ENCODE measurements around the gene PPM1N. TPM values are rescaled to one million over a fixed set of nuclear protein-coding genes. Genes with fewer than 3 reads are reported as not detected.
A peak's percentile ranks its signal among the peaks of the same experiment; 100 is the strongest.

Gene PPM1N
- total and polyA plus RNA-seq, 12 donors, result 0.33 to 3.7 (median 1.6) TPM; not detected in 2

GRCh38 chr19:45470762-45471081 lies 27.5 kb upstream of the PPM1N start:
- no peak for TF ChIP-seq CTCF (IDR thresholded peaks at IDR 0.05)
- TF ChIP-seq POLR2A (IDR thresholded peaks at IDR 0.05), result no peak
- 89 to 93% (median 92%) methylated on average over 5 to 15 of the region's 15 CpGs for WGBS, 4 donors
- H3K36me3 ChIP-seq (replicated peaks in 1 of 2), result no peaks in the 10 kb centered on the region
- intact Hi-C loops (cut with DNase I), result no loop called here
- no peak for DNase-seq
- H3K4me1 ChIP-seq (replicated peaks in 1 of 2), result peaks cover 22 to 27% of the 10 kb centered on the region in 2 donors
- H3K4me3 ChIP-seq, result no peak overlapping the region
- peaks cover 5% of the 10 kb centered on the region for H3K27me3 ChIP-seq
- H3K9me3 ChIP-seq (replicated peaks in 1 of 3), result no peaks in the 10 kb centered on the region
- H3K27ac ChIP-seq, result no peak overlapping the region

GRCh38 chr19:45471111-45471930 lies 26.9 kb upstream of the PPM1N start:
- H3K36me3 ChIP-seq (replicated peaks in 1 of 2), result no peaks in the 10 kb centered on the region
- no peak overlapping the region for H3K27ac ChIP-seq
- intact Hi-C loops (cut with DNase I), result no loop called here
- peaks cover 22 to 27% of the 10 kb centered on the region in 2 donors for H3K4me1 ChIP-seq (replicated peaks in 1 of 2)
- H3K4me3 ChIP-seq, result no peak overlapping the region
- H3K27me3 ChIP-seq, result peaks cover 5% of the 10 kb centered on the region
- no peak for TF ChIP-seq POLR2A (IDR thresholded peaks at IDR 0.05)
- no peak for TF ChIP-seq CTCF (IDR thresholded peaks at IDR 0.05)
- DNase-seq, result no peak
- WGBS, 4 donors, result 81 to 90% (median 85%) methylated on average over 16 of the region's 16 CpGs
- no peaks in the 10 kb centered on the region for H3K9me3 ChIP-seq (replicated peaks in 1 of 3)

- Histone ChIP-seq H3K4me3 (no peak overlapping the region), H3K4me1 (replicated peaks in 1 of 2) (peaks cover 22 to 27% of the 10 kb centered on the region in 2 donors), H3K9me3 (replicated peaks in 1 of 3) (no peaks in the 10 kb centered on the region), H3K27ac (no peak overlapping the region), H3K36me3 (replicated peaks in 1 of 2) (no peaks in the 10 kb centered on the region), H3K27me3 (peaks cover 5% of the 10 kb centered on the region)
- intact Hi-C loops (cut with DNase I), result no loop called here
- TF ChIP-seq POLR2A (IDR thresholded peaks at IDR 0.05), result no peak
- DNase-seq, result peak in 2 of 7 donors; percentile 29 to 36
- WGBS, 4 donors, result 42 to 51% (median 48%) methylated on average over 7 of the region's 7 CpGs
Observed at GRCh38 chr19:45471931-45472562, 26.2 kb upstream of the PPM1N start.

GRCh38 chr19:45472563-45473366 lies 25.5 kb upstream of the PPM1N start:
- Histone ChIP-seq H3K4me1 (replicated peaks in 1 of 2) (peaks cover 22 to 28% of the 10 kb centered on the region in 2 donors), H3K27ac (no peak overlapping the region), H3K36me3 (replicated peaks in 1 of 2) (no peaks in the 10 kb centered on the region), H3K27me3 (peaks cover 5% of the 10 kb centered on the region), H3K4me3 (no peak overlapping the region), H3K9me3 (replicated peaks in 1 of 3) (no peaks in the 10 kb centered on the region)
- no peak for DNase-seq
- WGBS, 4 donors, result 32 to 48% (median 38%) methylated on average over 39 to 44 of the region's 44 CpGs
- intact Hi-C loops (cut with DNase I), result no loop called here
- no peak for TF ChIP-seq POLR2A (IDR thresholded peaks at IDR 0.05)
- no peak for TF ChIP-seq CTCF (IDR thresholded peaks at IDR 0.05)
